A673 (cell line): ENCODE data around the gene DNAH12. TPM values are rescaled to one million over a fixed set of nuclear protein-coding genes. Genes with fewer than 3 reads are reported as not detected.
A peak's percentile ranks its signal among the peaks of the same experiment; 100 is the strongest.

Experiments used
- BruUV-seq: library from RNA; stranded (reverse); fragments of 400-500 nt; replicated peaks from 2 replicates; lab custom pipeline; 2021; lab: Mats Ljungman, UMichigan
- CTCF ChIA-PET: fragments of 300-600 bp; sonication (Branson Sonifier 250); formaldehyde crosslinking; loops from one replicate; lab custom pipeline; 2022; ENCODE audit warnings: antibody characterized with exemption; lab: Charles Lee
- POLR2A ChIA-PET: fragments of 300-600 bp; sonication (Branson Sonifier 250); formaldehyde crosslinking; loops from one replicate; lab custom pipeline; 2022; ENCODE audit warnings: antibody characterized with exemption; ENCODE audit not compliant: low non-redundant PET; lab: Charles Lee
- DNase-seq: peaks from one replicate; pipeline ENCODE4 v3.0.0-alpha.2; 2015; ENCODE audit warnings: low spot score
- H3K27ac ChIP-seq: fragments of 200-600 bp; sonication (generic); 2 replicates; pipeline ENCODE4 v1.5.1; 2016; ENCODE audit warnings: mixed run types, low read depth, mild to moderate bottlenecking, mixed read lengths, antibody characterized with exemption, low read length; ENCODE audit not compliant: poor library complexity, severe bottlenecking
- H3K27me3 ChIP-seq: fragments of 200-600 bp; sonication (generic); replicated peaks from 2 replicates; pipeline ENCODE4 v1.6.1; 2017; ENCODE audit warnings: mixed run types, low read depth, mild to moderate bottlenecking, mixed read lengths, antibody characterized with exemption, low read length; ENCODE audit not compliant: insufficient read depth, poor library complexity
- H3K36me3 ChIP-seq: fragments of 200-600 bp; sonication (generic); 2 replicates; pipeline ENCODE4 v1.6.1; 2016; ENCODE audit warnings: mixed run types, mild to moderate bottlenecking, mixed read lengths, antibody characterized with exemption, low read length; ENCODE audit not compliant: insufficient read depth, poor library complexity, severe bottlenecking
- H3K4me1 ChIP-seq: fragments of 200-600 bp; sonication (generic); 2 replicates; pipeline ENCODE4 v1.6.1; 2017; ENCODE audit warnings: mixed run types, mild to moderate bottlenecking, mixed read lengths, antibody characterized with exemption, low read length; ENCODE audit not compliant: insufficient read depth, poor library complexity, severe bottlenecking
- H3K4me3 ChIP-seq: fragments of 200-600 bp; sonication (generic); 2 replicates; pipeline ENCODE4 v1.5.1; 2016; ENCODE audit warnings: low read depth, mixed run types, mild to moderate bottlenecking, mixed read lengths, low read length; ENCODE audit not compliant: poor library complexity, severe bottlenecking
- H3K9me3 ChIP-seq: fragments of 200-600 bp; sonication (generic); 2 replicates; pipeline ENCODE4 v1.6.1; 2016; ENCODE audit warnings: mixed run types, low read depth, mild to moderate bottlenecking, mixed read lengths, antibody characterized with exemption, low read length; ENCODE audit not compliant: poor library complexity, severe bottlenecking
- CTCF ChIP-seq: fragments of 300-800, 200-600 bp; sonication (generic); conservative IDR thresholded peaks from 2 replicates; pipeline ENCODE4 v1.5.1; 2017; ENCODE audit warnings: low read depth, mild to moderate bottlenecking, antibody characterized with exemption, low read length, moderate library complexity, mixed read lengths
- EZH2 ChIP-seq: fragments of 200-600 bp; sonication (generic); IDR thresholded peaks from 2 replicates; pipeline ENCODE4 v1.6.1; 2017; ENCODE audit warnings: borderline replicate concordance, low read depth, mild to moderate bottlenecking, mixed read lengths, antibody characterized with exemption, low read length; ENCODE audit not compliant: poor library complexity, severe bottlenecking
- intact Hi-C: fragments of 100-400 bp; cut with micrococcal nuclease; formaldehyde crosslinking; loops from one replicate; pipeline ENCODE4 v1.10.0; 2022; ENCODE audit not compliant: unreplicated experiment
- total RNA-seq: library from RNA; stranded (reverse); gene quantifications from 2 replicates; pipeline ENCODE4 v1.2.3, GENCODE V29; 2021

DNAH12 gene
- total RNA-seq, 1 experiment from 2014 or later: not detected

- no peak for DNase-seq
- POLR2A ChIA-PET: no interaction called here
- H3K36me3 ChIP-seq: no peaks in the 10 kb centered on the region
- intact Hi-C loops: no loop called here
- peak overlapping the region; percentile 78 for H3K4me3 ChIP-seq
- TSS peak; percentile 98 for BruUV-seq
- no peaks in the 10 kb centered on the region for H3K27me3 ChIP-seq
- peak overlapping the region; percentile 91 for H3K27ac ChIP-seq
- CTCF ChIA-PET: no interaction called here
- H3K4me1 ChIP-seq: peaks cover 3% of the 10 kb centered on the region
- H3K9me3 ChIP-seq: no peaks in the 10 kb centered on the region
- TF ChIP-seq EZH2 (no peak), CTCF (no peak)
Observed at GRCh38 chr3:57555306-57555705, 11.2 kb upstream of the DNAH12 start.

GRCh38 chr3:57546616-57547015 lies 2.5 kb upstream of the DNAH12 start:
- POLR2A ChIA-PET: no interaction called here
- no TSS peak for BruUV-seq
- CTCF ChIA-PET: no interaction called here
- intact Hi-C loops: no loop called here
- Histone ChIP-seq H3K4me1 (no peaks in the 10 kb centered on the region), H3K27me3 (no peaks in the 10 kb centered on the region), H3K27ac (no peak overlapping the region), H3K36me3 (no peaks in the 10 kb centered on the region), H3K9me3 (no peaks in the 10 kb centered on the region), H3K4me3 (no peak overlapping the region)
- DNase-seq: no peak
- TF ChIP-seq EZH2: no peak
- TF ChIP-seq CTCF: no peak

GRCh38 chr3:57545636-57546268 lies 1.6 kb upstream of the DNAH12 start:
- POLR2A ChIA-PET: no interaction called here

More at GRCh38 chr3:57545636-57546268, 1.6 kb upstream of the DNAH12 start:
- CTCF ChIA-PET: no interaction called here
- Histone ChIP-seq H3K27ac (no peak overlapping the region), H3K4me3 (no peak overlapping the region), H3K27me3 (no peaks in the 10 kb centered on the region), H3K9me3 (no peaks in the 10 kb centered on the region), H3K4me1 (no peaks in the 10 kb centered on the region), H3K36me3 (no peaks in the 10 kb centered on the region)
- BruUV-seq: no TSS peak
- no peak for DNase-seq
- intact Hi-C loops: no loop called here
- no peak for TF ChIP-seq CTCF
- TF ChIP-seq EZH2: no peak
